Thoracic aorta (tissue), 2 donors: Measurements from ENCODE around the gene NRIP3. TPM values are rescaled to one million over a fixed set of nuclear protein-coding genes. Genes with fewer than 3 reads are reported as not detected.

Experiments used
- ATAC-seq: fragments of 150-250 bp; one replicate; pipeline ENCODE4 v1.8.0; 2017; ENCODE audit warnings: low read depth; ENCODE audit not compliant: insufficient number of reproducible peaks, low FRiP score
- DNase-seq: peaks from one replicate; pipeline ENCODE4 v3.0.0-alpha.2; 2020; ENCODE audit warnings: low spot score
- H3K27ac ChIP-seq, 2 donors: fragments of 200-600 bp; sonication (generic); 1 replicate in 1 of 2; 2 replicates in 1 of 2; pipeline ENCODE4 v1.5.1; 2016; ENCODE audit warnings: mild to moderate bottlenecking in 2 of 2, moderate library complexity in 2 of 2
- H3K27me3 ChIP-seq: fragments of 200-600 bp; sonication (generic); replicated peaks from 2 replicates; pipeline ENCODE4 v1.6.0; 2016; ENCODE audit warnings: mild to moderate bottlenecking; ENCODE audit not compliant: insufficient read depth
- H3K36me3 ChIP-seq: fragments of 200-600 bp; sonication (generic); one replicate; pipeline ENCODE4 v1.5.1; 2016
- H3K4me1 ChIP-seq, 2 donors: fragments of 200-600 bp; sonication (generic); 1 replicate in 1 of 2; 2 replicates in 1 of 2; pipeline versions ENCODE4 v1.5.1 to v1.6.0; 2016; ENCODE audit warnings: low read depth in 2 of 2, mild to moderate bottlenecking in 1 of 2; ENCODE audit not compliant: control insufficient read depth in 1 of 2
- H3K4me3 ChIP-seq: fragments of 200-600 bp; sonication (generic); 2 replicates; pipeline ENCODE4 v1.5.1; 2016; ENCODE audit warnings: mild to moderate bottlenecking
- H3K9me3 ChIP-seq: fragments of 200-600 bp; sonication (generic); 2 replicates; pipeline ENCODE4 v1.5.1; 2016
- total RNA-seq, 2 donors: library from RNA; depleted of rRNA; stranded (reverse); fragments of >200 nt; gene quantifications; one replicate each; pipeline versions ENCODE4 v1.1.0 to v1.2.3, GENCODE V29; 2016
- TF ChIP-seq, protein P1 (sequence below): fragments of 200-600 bp; sonication (generic); IDR thresholded peaks from one replicate; pipeline ENCODE4 v1.5.1; 2019; ENCODE audit warnings: antibody characterized with exemption

Gene NRIP3
- total RNA-seq, 2 donors from 2014 or later = 2.1 to 5.3 TPM

GRCh38 chr11:9038541-9038940 is 34.7 kb upstream of the NRIP3 start:
- no peak for ATAC-seq
- no peak overlapping the region for H3K27ac ChIP-seq
- no peaks in the 10 kb centered on the region for H3K4me1 ChIP-seq

GRCh38 chr11:9037963-9038362 is 34.2 kb upstream of the NRIP3 start:
- ATAC-seq (no peak), DNase-seq (no peak)
- TF ChIP-seq, protein P1, sequence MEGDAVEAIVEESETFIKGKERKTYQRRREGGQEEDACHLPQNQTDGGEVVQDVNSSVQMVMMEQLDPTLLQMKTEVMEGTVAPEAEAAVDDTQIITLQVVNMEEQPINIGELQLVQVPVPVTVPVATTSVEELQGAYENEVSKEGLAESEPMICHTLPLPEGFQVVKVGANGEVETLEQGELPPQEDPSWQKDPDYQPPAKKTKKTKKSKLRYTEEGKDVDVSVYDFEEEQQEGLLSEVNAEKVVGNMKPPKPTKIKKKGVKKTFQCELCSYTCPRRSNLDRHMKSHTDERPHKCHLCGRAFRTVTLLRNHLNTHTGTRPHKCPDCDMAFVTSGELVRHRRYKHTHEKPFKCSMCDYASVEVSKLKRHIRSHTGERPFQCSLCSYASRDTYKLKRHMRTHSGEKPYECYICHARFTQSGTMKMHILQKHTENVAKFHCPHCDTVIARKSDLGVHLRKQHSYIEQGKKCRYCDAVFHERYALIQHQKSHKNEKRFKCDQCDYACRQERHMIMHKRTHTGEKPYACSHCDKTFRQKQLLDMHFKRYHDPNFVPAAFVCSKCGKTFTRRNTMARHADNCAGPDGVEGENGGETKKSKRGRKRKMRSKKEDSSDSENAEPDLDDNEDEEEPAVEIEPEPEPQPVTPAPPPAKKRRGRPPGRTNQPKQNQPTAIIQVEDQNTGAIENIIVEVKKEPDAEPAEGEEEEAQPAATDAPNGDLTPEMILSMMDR = no peak
- H3K27ac ChIP-seq = no peak overlapping the region
- H3K9me3 ChIP-seq = no peaks in the 10 kb centered on the region
- no peaks in the 10 kb centered on the region for H3K4me1 ChIP-seq
- H3K27me3 ChIP-seq = no peaks in the 10 kb centered on the region
- no peaks in the 10 kb centered on the region for H3K36me3 ChIP-seq
- no peak overlapping the region for H3K4me3 ChIP-seq

More at GRCh38 chr11:9038541-9038940, 34.7 kb upstream of the NRIP3 start:
- Histone ChIP-seq H3K36me3 (no peaks in the 10 kb centered on the region), H3K27me3 (no peaks in the 10 kb centered on the region), H3K9me3 (no peaks in the 10 kb centered on the region), H3K4me3 (no peak overlapping the region)
- DNase-seq = no peak
- TF ChIP-seq, protein P1 = no peak

DNA sequence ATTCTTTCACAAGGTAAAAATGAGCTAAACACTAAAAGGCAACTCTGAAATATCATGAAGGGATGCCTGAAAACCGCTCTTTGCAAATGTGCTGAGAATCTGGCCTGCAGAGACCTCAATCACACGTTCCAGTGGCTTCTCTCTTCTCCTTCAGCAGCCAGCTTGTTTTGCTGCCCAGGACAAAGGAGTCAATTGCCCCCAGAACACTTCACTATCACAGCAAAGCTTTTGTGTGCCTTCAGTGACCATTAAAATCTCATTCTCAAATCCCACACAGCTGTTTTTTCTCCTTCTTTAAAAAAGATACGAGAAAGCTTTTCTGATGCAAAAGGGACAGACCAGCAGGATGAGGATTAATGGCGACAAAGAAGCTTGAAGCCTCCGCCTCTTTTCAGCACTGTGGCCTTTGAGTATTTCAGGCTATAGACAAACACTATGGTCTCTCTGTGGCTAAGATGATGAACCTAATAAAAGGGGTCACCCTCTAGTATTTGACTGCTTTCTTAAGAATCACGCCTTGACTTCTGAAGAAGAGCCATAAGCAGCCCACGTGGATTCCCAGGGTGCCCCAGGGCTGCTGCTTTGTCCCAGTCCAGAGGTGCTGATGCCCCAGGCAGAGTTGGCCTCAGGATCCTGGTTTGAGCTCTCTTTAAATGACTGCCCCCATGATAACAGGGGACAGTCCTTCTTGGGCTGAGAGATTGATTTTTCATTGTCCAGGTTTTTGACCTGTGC is 33.4 kb upstream of the NRIP3 start:
- Histone ChIP-seq H3K4me1 (no peaks in the 10 kb centered on the region), H3K4me3 (no peak overlapping the region), H3K27ac (no peak overlapping the region), H3K27me3 (no peaks in the 10 kb centered on the region), H3K36me3 (no peaks in the 10 kb centered on the region), H3K9me3 (no peaks in the 10 kb centered on the region)
- no peak for DNase-seq
- TF ChIP-seq, protein P1 = no peak
- ATAC-seq = no peak

DNA sequence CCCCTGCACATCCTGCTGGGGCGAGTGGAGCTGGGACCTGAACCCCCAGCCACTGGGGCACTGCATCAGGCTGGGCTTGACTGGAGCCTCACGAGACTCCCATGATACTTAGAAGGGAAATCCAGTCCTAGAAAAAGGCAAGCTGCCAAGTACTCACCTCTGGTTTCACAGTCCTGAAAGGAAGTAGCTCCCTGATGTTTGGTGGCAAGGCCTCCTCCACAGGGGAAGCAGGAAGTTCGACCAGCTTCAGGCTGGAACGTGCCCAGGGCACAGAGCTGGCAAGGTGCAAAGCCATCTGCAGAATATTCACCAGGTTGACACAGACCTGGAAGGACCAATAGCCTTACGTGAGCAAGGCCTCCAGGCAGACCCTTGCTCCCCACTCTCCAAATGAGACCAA is 26.8 kb upstream of the NRIP3 start:
- Histone ChIP-seq H3K4me3 (no peak overlapping the region), H3K4me1 (peaks cover 0 to 5% of the 10 kb centered on the region in 2 donors), H3K27ac (no peak overlapping the region), H3K36me3 (no peaks in the 10 kb centered on the region), H3K9me3 (no peaks in the 10 kb centered on the region), H3K27me3 (no peaks in the 10 kb centered on the region)
- TF ChIP-seq, protein P1 = no peak
- DNase-seq (no peak), ATAC-seq (no peak)

DNA sequence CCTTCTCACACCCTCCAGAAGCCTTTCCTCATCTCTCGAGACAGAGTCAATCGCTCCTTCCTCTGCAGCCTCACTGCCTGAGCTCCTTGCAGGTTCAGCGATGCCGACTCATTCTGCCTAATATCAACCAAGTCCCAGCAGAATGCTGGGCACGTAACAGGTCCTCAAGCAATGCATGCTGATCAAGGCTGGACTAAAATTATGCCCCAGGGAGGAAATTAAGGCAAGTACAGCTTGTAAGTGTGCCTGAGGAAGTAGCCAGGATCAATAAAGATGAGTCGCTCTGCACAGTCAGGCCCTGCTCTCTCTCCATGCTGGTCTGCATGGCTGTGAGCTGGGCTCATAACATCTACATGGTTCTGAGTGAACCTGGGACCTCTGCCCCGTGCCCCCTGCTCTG is 25.6 kb upstream of the NRIP3 start:
- Histone ChIP-seq H3K36me3 (no peaks in the 10 kb centered on the region), H3K4me1 (peaks cover 0 to 5% of the 10 kb centered on the region in 2 donors), H3K9me3 (no peaks in the 10 kb centered on the region), H3K27ac (no peak overlapping the region), H3K27me3 (no peaks in the 10 kb centered on the region), H3K4me3 (no peak overlapping the region)
- ATAC-seq (no peak), DNase-seq (no peak)
- TF ChIP-seq, protein P1 = no peak
